GM12878 (cell line): ENCODE measurements around the gene MANBA. TPM values are rescaled to one million over a fixed set of nuclear protein-coding genes. Genes with fewer than 3 reads are reported as not detected.

ENCODE experiments used
- CBX3 ChIP-seq: fragments of 200-600 bp; sonication (generic); IDR thresholded peaks from 2 replicates; pipeline ENCODE4 v1.6.1; 2016; ENCODE audit warnings: low read depth, borderline replicate concordance
- CHD1 ChIP-seq: IDR thresholded peaks from 2 replicates; pipeline ENCODE4 v1.6.1; 2012; ENCODE audit warnings: low read depth, low read length, improper control_type of control experiment
- EZH2 ChIP-seq: IDR thresholded peaks from 2 replicates; pipeline ENCODE4 v1.6.1; 2012; ENCODE audit warnings: low read depth, mild to moderate bottlenecking, control low read depth, inconsistent platforms, low read length, borderline replicate concordance; ENCODE audit not compliant: control insufficient read depth
- HDAC2 ChIP-seq: fragments of 200-600 bp; sonication (generic); IDR thresholded peaks from 2 replicates; pipeline ENCODE4 v1.6.1; 2017
- HDGF ChIP-seq: fragments of 450-650 bp; IDR thresholded peaks from 2 replicates; pipeline ENCODE4 v1.6.1; 2016; ENCODE audit warnings: antibody characterized with exemption
- IKZF1 ChIP-seq: fragments of 450-650 bp; conservative IDR thresholded peaks from 2 replicates; pipeline ENCODE4 v1.6.1; 2017; ENCODE audit warnings: antibody characterized with exemption, mild to moderate bottlenecking
- NFXL1 ChIP-seq: fragments of 450-650 bp; IDR thresholded peaks from 2 replicates; pipeline ENCODE4 v1.6.1; 2017; ENCODE audit warnings: antibody characterized with exemption, mild to moderate bottlenecking, borderline replicate concordance
- NRF1 ChIP-seq: conservative IDR thresholded peaks from 2 replicates; pipeline ENCODE4 v1.6.1; 2011; ENCODE audit warnings: mild to moderate bottlenecking, low read depth, low read length, improper control_type of control experiment
- RAD21 ChIP-seq: IDR thresholded peaks from 2 replicates; pipeline ENCODE4 v1.6.1; 2011; ENCODE audit warnings: mild to moderate bottlenecking, low read depth, low read length, moderate library complexity; ENCODE audit not compliant: insufficient read depth
- SMAD5 ChIP-seq: IDR thresholded peaks from 2 replicates; pipeline ENCODE4 v1.6.1; 2016; ENCODE audit warnings: antibody characterized with exemption, low read depth
- SMC3 ChIP-seq: IDR thresholded peaks from 2 replicates; pipeline ENCODE4 v1.6.1; 2011; ENCODE audit warnings: low read length, improper control_type of control experiment, borderline replicate concordance
- SRF ChIP-seq, 2 experiments: IDR thresholded peaks; 2 replicates each; pipeline ENCODE4 v1.6.1; 2011; ENCODE audit warnings: low read depth in 2 of 2, low read length in 2 of 2, mild to moderate bottlenecking in 1 of 2, moderate library complexity in 1 of 2
- TCF12 ChIP-seq: IDR thresholded peaks from 2 replicates; pipeline ENCODE4 v1.6.1; 2011; ENCODE audit warnings: low read depth, mild to moderate bottlenecking, low read length
- YY1 ChIP-seq: IDR thresholded peaks from 2 replicates; pipeline ENCODE4 v1.6.1; 2011; ENCODE audit warnings: low read depth, mild to moderate bottlenecking, low read length
- ZZZ3 ChIP-seq: IDR thresholded peaks from 2 replicates; pipeline ENCODE4 v1.6.1; 2011; ENCODE audit warnings: low read depth; ENCODE audit not compliant: control insufficient read depth, insufficient read length
- polyA plus RNA-seq, 11 experiments: library from polyadenylated mRNA; depleted of rRNA in 4 of 11; unstranded in 6 of 11; stranded (reverse) in 5 of 11; fragments of >200 nt; fragmentation: Nextera tagmentation in 4 of 11; fragmentation: Illumina TruSeq in 1 of 11; extraction: Ambion mirVana in 4 of 11; extraction: Trizol in 1 of 11; gene quantifications; 1 replicate in 1 of 11; 2 replicates in 10 of 11; pipeline versions ENCODE4 v1.2.1 to v1.2.3, GENCODE V29; 2011 to 2016; ENCODE audit warnings: inconsistent platforms in 2 of 11, missing spikeins in 2 of 11, low read depth in 1 of 11
- total RNA-seq, 4 experiments: library from RNA; depleted of rRNA in 3 of 4; stranded (reverse); fragments of >200 nt in 3 of 4; fragmentation: Illumina TruSeq in 1 of 4; extraction: Trizol in 1 of 4; gene quantifications; 2 replicates each; pipeline versions ENCODE4 v1.2.1 to v1.2.3, GENCODE V29; 2013 to 2021
- TF ChIP-seq, protein P1 (sequence below): IDR thresholded peaks from 2 replicates; pipeline ENCODE4 v1.6.1; 2011; ENCODE audit warnings: borderline replicate concordance, low read depth, mild to moderate bottlenecking, moderate library complexity, low read length; ENCODE audit not compliant: insufficient read depth, poor library complexity, severe bottlenecking
- TF ChIP-seq, protein P2 (sequence below): fragments of 450-650 bp; IDR thresholded peaks from 2 replicates; pipeline ENCODE4 v1.6.1; 2017; ENCODE audit warnings: antibody characterized with exemption, mild to moderate bottlenecking, moderate library complexity
- TF ChIP-seq, protein P3 (sequence below): fragments of 450-650 bp; IDR thresholded peaks from 2 replicates; pipeline ENCODE4 v1.6.1; 2018; ENCODE audit warnings: borderline replicate concordance, mild to moderate bottlenecking; ENCODE audit not compliant: partially characterized antibody
- TF ChIP-seq, protein P4 (sequence below): IDR thresholded peaks from 2 replicates; pipeline ENCODE4 v1.6.1; 2012; ENCODE audit warnings: improper control_type of control experiment, low read depth, low read length; ENCODE audit not compliant: insufficient replicate concordance

Gene MANBA
- total and polyA plus RNA-seq, 10 of the 15 experiments (the other 5 are each of a cell fraction or from before 2014, with no cell fraction given): 3.8 to 19.0 (median 12.5) TPM

DNA sequence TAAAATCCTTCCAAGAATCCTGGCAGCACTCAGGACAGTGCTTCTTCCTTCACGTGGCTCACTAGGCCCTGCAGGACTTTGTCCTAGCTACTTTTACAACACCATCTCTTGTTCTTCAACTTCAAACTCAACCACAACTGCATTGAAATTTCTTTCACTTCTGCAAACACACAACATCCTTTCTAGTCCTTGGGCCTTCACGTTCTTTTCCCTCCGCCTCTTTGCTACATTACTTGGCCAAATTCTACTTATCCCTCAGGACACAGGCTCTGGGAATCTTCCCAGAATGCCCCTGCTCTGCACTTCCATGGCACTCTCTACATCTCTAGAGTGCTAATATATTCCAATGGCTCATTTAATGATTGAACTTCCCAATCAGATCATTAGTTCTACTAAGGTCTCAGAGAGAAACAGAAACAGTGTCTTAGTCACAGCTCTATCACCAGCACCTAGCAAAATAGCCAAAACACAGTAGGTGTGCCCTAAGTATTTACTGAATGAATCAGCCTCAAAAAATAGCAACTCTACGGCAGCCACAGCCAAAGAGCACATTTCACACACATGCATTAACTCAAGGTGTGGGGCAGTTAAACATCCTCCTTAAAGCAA lies 73.3 kb downstream of the MANBA start (continued):
- no peak for TF ChIP-seq ZZZ3
- TF ChIP-seq, protein P1, sequence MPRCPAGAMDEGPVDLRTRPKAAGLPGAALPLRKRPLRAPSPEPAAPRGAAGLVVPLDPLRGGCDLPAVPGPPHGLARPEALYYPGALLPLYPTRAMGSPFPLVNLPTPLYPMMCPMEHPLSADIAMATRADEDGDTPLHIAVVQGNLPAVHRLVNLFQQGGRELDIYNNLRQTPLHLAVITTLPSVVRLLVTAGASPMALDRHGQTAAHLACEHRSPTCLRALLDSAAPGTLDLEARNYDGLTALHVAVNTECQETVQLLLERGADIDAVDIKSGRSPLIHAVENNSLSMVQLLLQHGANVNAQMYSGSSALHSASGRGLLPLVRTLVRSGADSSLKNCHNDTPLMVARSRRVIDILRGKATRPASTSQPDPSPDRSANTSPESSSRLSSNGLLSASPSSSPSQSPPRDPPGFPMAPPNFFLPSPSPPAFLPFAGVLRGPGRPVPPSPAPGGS: no peak
- TF ChIP-seq HDGF: no peak
- TF ChIP-seq SRF (IDR thresholded peaks at IDR 0.05; ENCODE audit: low read depth in 2 of 2, low read length in 2 of 2): no peak
- no peak for TF ChIP-seq NFXL1
- no peak for TF ChIP-seq SMAD5
- no peak for TF ChIP-seq HDAC2
- TF ChIP-seq EZH2: no peak
- TF ChIP-seq IKZF1: peak; percentile 81
- no peak for TF ChIP-seq CBX3
- no peak for TF ChIP-seq RAD21
- TF ChIP-seq YY1: no peak
- no peak for TF ChIP-seq CHD1
- no peak for TF ChIP-seq NRF1
- TF ChIP-seq, protein P2, sequence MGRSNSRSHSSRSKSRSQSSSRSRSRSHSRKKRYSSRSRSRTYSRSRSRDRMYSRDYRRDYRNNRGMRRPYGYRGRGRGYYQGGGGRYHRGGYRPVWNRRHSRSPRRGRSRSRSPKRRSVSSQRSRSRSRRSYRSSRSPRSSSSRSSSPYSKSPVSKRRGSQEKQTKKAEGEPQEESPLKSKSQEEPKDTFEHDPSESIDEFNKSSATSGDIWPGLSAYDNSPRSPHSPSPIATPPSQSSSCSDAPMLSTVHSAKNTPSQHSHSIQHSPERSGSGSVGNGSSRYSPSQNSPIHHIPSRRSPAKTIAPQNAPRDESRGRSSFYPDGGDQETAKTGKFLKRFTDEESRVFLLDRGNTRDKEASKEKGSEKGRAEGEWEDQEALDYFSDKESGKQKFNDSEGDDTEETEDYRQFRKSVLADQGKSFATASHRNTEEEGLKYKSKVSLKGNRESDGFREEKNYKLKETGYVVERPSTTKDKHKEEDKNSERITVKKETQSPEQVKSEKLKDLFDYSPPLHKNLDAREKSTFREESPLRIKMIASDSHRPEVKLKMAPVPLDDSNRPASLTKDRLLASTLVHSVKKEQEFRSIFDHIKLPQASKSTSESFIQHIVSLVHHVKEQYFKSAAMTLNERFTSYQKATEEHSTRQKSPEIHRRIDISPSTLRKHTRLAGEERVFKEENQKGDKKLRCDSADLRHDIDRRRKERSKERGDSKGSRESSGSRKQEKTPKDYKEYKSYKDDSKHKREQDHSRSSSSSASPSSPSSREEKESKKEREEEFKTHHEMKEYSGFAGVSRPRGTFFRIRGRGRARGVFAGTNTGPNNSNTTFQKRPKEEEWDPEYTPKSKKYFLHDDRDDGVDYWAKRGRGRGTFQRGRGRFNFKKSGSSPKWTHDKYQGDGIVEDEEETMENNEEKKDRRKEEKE: no peak
- TF ChIP-seq TCF12: no peak
- TF ChIP-seq, protein P3, sequence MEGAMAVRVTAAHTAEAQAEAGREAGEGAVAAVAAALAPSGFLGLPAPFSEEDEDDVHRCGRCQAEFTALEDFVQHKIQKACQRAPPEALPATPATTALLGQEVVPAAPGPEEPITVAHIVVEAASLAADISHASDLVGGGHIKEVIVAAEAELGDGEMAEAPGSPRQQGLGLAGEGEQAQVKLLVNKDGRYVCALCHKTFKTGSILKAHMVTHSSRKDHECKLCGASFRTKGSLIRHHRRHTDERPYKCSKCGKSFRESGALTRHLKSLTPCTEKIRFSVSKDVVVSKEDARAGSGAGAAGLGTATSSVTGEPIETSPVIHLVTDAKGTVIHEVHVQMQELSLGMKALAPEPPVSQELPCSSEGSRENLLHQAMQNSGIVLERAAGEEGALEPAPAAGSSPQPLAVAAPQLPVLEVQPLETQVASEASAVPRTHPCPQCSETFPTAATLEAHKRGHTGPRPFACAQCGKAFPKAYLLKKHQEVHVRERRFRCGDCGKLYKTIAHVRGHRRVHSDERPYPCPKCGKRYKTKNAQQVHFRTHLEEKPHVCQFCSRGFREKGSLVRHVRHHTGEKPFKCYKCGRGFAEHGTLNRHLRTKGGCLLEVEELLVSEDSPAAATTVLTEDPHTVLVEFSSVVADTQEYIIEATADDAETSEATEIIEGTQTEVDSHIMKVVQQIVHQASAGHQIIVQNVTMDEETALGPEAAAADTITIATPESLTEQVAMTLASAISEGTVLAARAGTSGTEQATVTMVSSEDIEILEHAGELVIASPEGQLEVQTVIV: no peak
- TF ChIP-seq SMC3: no peak
- TF ChIP-seq, protein P4, sequence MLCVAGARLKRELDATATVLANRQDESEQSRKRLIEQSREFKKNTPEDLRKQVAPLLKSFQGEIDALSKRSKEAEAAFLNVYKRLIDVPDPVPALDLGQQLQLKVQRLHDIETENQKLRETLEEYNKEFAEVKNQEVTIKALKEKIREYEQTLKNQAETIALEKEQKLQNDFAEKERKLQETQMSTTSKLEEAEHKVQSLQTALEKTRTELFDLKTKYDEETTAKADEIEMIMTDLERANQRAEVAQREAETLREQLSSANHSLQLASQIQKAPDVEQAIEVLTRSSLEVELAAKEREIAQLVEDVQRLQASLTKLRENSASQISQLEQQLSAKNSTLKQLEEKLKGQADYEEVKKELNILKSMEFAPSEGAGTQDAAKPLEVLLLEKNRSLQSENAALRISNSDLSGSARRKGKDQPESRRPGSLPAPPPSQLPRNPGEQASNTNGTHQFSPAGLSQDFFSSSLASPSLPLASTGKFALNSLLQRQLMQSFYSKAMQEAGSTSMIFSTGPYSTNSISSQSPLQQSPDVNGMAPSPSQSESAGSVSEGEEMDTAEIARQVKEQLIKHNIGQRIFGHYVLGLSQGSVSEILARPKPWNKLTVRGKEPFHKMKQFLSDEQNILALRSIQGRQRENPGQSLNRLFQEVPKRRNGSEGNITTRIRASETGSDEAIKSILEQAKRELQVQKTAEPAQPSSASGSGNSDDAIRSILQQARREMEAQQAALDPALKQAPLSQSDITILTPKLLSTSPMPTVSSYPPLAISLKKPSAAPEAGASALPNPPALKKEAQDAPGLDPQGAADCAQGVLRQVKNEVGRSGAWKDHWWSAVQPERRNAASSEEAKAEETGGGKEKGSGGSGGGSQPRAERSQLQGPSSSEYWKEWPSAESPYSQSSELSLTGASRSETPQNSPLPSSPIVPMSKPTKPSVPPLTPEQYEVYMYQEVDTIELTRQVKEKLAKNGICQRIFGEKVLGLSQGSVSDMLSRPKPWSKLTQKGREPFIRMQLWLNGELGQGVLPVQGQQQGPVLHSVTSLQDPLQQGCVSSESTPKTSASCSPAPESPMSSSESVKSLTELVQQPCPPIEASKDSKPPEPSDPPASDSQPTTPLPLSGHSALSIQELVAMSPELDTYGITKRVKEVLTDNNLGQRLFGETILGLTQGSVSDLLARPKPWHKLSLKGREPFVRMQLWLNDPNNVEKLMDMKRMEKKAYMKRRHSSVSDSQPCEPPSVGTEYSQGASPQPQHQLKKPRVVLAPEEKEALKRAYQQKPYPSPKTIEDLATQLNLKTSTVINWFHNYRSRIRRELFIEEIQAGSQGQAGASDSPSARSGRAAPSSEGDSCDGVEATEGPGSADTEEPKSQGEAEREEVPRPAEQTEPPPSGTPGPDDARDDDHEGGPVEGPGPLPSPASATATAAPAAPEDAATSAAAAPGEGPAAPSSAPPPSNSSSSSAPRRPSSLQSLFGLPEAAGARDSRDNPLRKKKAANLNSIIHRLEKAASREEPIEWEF: no peak
